Measurements from ENCODE around the gene MESP1.
A peak's percentile ranks its signal among the peaks of the same experiment; 100 is the strongest.

The MESP1 gene

GRCh38 chr15:89750560-89751542 lies at the start of gene MESP1:
TSS of gene MESP1 (minus strand) at chr15:89751249. CDS start at chr15:89751231, 18 bp downstream.
- TF ChIP-seq CTCF (IDR thresholded peaks at IDR 0.05), result peak; percentile 64

DNA sequence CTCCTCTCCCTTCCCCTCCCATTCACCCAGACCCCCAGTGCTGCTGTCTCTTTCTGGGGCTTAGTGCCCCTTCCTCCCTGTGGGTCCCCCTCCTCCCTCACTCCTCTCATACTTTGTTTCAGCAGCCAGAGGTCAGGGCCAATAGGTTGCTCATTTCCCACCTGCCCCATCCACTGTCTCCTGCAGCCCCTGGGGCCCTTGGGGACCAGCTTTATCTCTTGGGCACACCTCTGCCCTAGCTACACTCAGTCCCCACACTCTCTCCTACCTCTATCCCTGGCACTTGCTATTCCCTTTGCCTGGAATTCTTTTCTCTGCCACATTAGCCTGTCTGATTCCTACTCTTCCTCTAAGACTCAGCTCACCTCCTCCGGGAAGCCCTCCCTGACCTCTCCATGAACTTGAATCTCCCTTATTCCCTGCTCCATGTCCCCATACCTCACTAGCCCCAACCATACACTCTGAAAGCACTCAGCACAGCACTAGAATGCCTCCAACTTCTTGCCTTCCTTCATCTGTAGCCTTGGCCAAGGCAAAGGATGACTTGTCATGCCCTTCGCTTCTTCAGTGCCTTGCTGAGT lies 49.0 kb upstream of the MESP1 start:
- no peak for TF ChIP-seq CTCF (IDR thresholded peaks at IDR 0.05)

- no peak for TF ChIP-seq CTCF (IDR thresholded peaks at IDR 0.05)
These were observed 48.2 kb upstream of the MESP1 start for GRCh38 chr15:89799011-89799911.

- TF ChIP-seq CTCF (IDR thresholded peaks at IDR 0.05), result no peak
These were observed 46.7 kb upstream of the MESP1 start for GRCh38 chr15:89797678-89798201.

GRCh38 chr15:89795996-89796395 lies 44.9 kb upstream of the MESP1 start:
- no peak for TF ChIP-seq CTCF (IDR thresholded peaks at IDR 0.05)

- no peak for TF ChIP-seq CTCF (IDR thresholded peaks at IDR 0.05)
These were observed 43.7 kb upstream of the MESP1 start for GRCh38 chr15:89794627-89795241.

Data from LNCAP (cell line).